ENCODE data around the gene ATP6V1C2.

- TF ChIP-seq CTCF (IDR thresholded peaks at IDR 0.05; ENCODE audit: poor library complexity, severe bottlenecking) (no peak), EZH2 (IDR thresholded peaks at IDR 0.05; ENCODE audit: borderline replicate concordance, insufficient read depth, low read length, poor library complexity, severe bottlenecking) (no peak), TAF1 (IDR thresholded peaks at IDR 0.05; ENCODE audit: low read depth) (no peak), SMC3 (conservative IDR thresholded peaks at IDR 0.05; ENCODE audit: poor library complexity) (no peak), POLR2AphosphoS5 (IDR thresholded peaks at IDR 0.05) (no peak), MXI1 (conservative IDR thresholded peaks at IDR 0.05; ENCODE audit: poor library complexity, severe bottlenecking) (no peak), RAD21 (conservative IDR thresholded peaks at IDR 0.05) (no peak)
Measured at GRCh38 chr2:10798783-10799182, 77.4 kb downstream of the ATP6V1C2 start.

All from neural cell (in vitro differentiated cells).